H9 (cell line): Measurements from ENCODE around the gene CFAP61. TPM values are rescaled to one million over a fixed set of nuclear protein-coding genes. Genes with fewer than 3 reads are reported as not detected.

Experiments used
- DNase-seq: peaks from one replicate; pipeline ENCODE4 v3.0.0-alpha.2; 2017
- H2AFZ ChIP-seq: one replicate; pipeline ENCODE4 v1.6.1; 2013; ENCODE audit warnings: mild to moderate bottlenecking, low read length, control low read depth, moderate library complexity
- H2AK5ac ChIP-seq: 2 replicates; pipeline ENCODE4 v1.6.1; 2013; ENCODE audit warnings: low read length, control low read depth, mixed read lengths; ENCODE audit not compliant: insufficient read length
- H2BK120ac ChIP-seq: one replicate; pipeline ENCODE4 v1.6.1; 2013; ENCODE audit warnings: low read depth, mild to moderate bottlenecking, low read length, control low read depth, inconsistent platforms; ENCODE audit not compliant: poor library complexity, severe bottlenecking
- H2BK12ac ChIP-seq: 2 replicates; pipeline ENCODE4 v1.6.1; 2013; ENCODE audit warnings: low read length, control low read depth, mixed read lengths, low read depth; ENCODE audit not compliant: insufficient read length
- H2BK15ac ChIP-seq: 2 replicates; pipeline ENCODE4 v1.6.1; 2013; ENCODE audit warnings: low read depth, low read length, control low read depth
- H2BK20ac ChIP-seq: one replicate; pipeline ENCODE4 v1.6.1; 2013; ENCODE audit warnings: low read depth, mild to moderate bottlenecking, low read length, control low read depth, inconsistent platforms; ENCODE audit not compliant: poor library complexity, severe bottlenecking
- H2BK5ac ChIP-seq: 2 replicates; pipeline ENCODE4 v1.6.1; 2013; ENCODE audit warnings: low read length, control low read depth, mixed read lengths; ENCODE audit not compliant: insufficient read length
- H3K14ac ChIP-seq: 2 replicates; pipeline ENCODE4 v1.6.1; 2013; ENCODE audit warnings: low read length, control low read depth; ENCODE audit not compliant: insufficient read depth
- H3K18ac ChIP-seq: 2 replicates; pipeline ENCODE4 v1.6.1; 2013; ENCODE audit warnings: low read depth, mild to moderate bottlenecking, mixed read lengths, low read length, control low read depth; ENCODE audit not compliant: insufficient read length
- H3K23ac ChIP-seq: 2 replicates; pipeline ENCODE4 v1.6.1; 2013; ENCODE audit warnings: low read length, control low read depth, mixed read lengths, low read depth; ENCODE audit not compliant: insufficient read length
- H3K23me2 ChIP-seq: 2 replicates; pipeline ENCODE4 v1.6.1; 2013; ENCODE audit warnings: low read depth, mild to moderate bottlenecking, mixed read lengths, low read length, control low read depth; ENCODE audit not compliant: insufficient read length, poor library complexity, severe bottlenecking
- H3K27ac ChIP-seq: 2 replicates; pipeline ENCODE4 v1.5.1; 2013; ENCODE audit warnings: low read length, control low read depth, mixed read lengths, low read depth; ENCODE audit not compliant: insufficient read length
- H3K27me3 ChIP-seq: 2 replicates; pipeline ENCODE4 v1.6.1; 2013; ENCODE audit warnings: low read length, control low read depth, inconsistent platforms; ENCODE audit not compliant: insufficient read depth
- H3K4ac ChIP-seq: 2 replicates; pipeline ENCODE4 v1.6.1; 2013; ENCODE audit warnings: low read depth, mild to moderate bottlenecking, control low read depth, inconsistent platforms, low read length, moderate library complexity
- H3K4me1 ChIP-seq: 2 replicates; pipeline ENCODE4 v1.6.1; 2013; ENCODE audit warnings: low read length, control low read depth, inconsistent platforms; ENCODE audit not compliant: insufficient read depth
- H3K4me2 ChIP-seq: 2 replicates; pipeline ENCODE4 v1.6.1; 2013; ENCODE audit warnings: low read length, control low read depth, mixed read lengths; ENCODE audit not compliant: insufficient read length, insufficient read depth
- H3K56ac ChIP-seq: 2 replicates; pipeline ENCODE4 v1.6.1; 2013; ENCODE audit warnings: low read depth, mild to moderate bottlenecking, mixed read lengths, low read length, control low read depth; ENCODE audit not compliant: insufficient read length
- H3K79me1 ChIP-seq: 2 replicates; pipeline ENCODE4 v1.6.1; 2013; ENCODE audit warnings: low read depth, mild to moderate bottlenecking, moderate library complexity, low read length, control low read depth, inconsistent platforms; ENCODE audit not compliant: insufficient read depth, poor library complexity, severe bottlenecking
- H3K79me2 ChIP-seq: 2 replicates; pipeline ENCODE4 v1.6.1; 2013; ENCODE audit warnings: low read length, control low read depth, inconsistent platforms; ENCODE audit not compliant: insufficient read depth
- H3K9ac ChIP-seq: 2 replicates; pipeline ENCODE4 v1.6.1; 2013; ENCODE audit warnings: low read length, control low read depth, mixed read lengths; ENCODE audit not compliant: insufficient read length; ENCODE audit errors: extremely low read depth
- H3K9me3 ChIP-seq: one replicate; pipeline ENCODE4 v1.6.1; 2013; ENCODE audit warnings: low read depth, low read length, inconsistent platforms; ENCODE audit not compliant: control insufficient read depth
- H3T11ph ChIP-seq: one replicate; pipeline ENCODE4 v1.6.1; 2013; ENCODE audit warnings: mild to moderate bottlenecking, low read length, control low read depth, inconsistent platforms
- H4K20me1 ChIP-seq: one replicate; pipeline ENCODE4 v1.6.1; 2013; ENCODE audit not compliant: control insufficient read depth, insufficient read length, insufficient read depth
- H4K5ac ChIP-seq: 2 replicates; pipeline ENCODE4 v1.6.1; 2013; ENCODE audit warnings: low read depth, mild to moderate bottlenecking, mixed read lengths, low read length, control low read depth; ENCODE audit not compliant: insufficient read length
- H4K8ac ChIP-seq: replicated peaks from 2 replicates; pipeline ENCODE4 v1.6.1; 2013; ENCODE audit warnings: low read length, control low read depth, mixed read lengths, low read depth; ENCODE audit not compliant: insufficient read length
- H4K91ac ChIP-seq: 2 replicates; pipeline ENCODE4 v1.6.1; 2013; ENCODE audit warnings: low read depth, mild to moderate bottlenecking, moderate library complexity, mixed read lengths, low read length, control low read depth; ENCODE audit not compliant: insufficient read length
- H3K27ac Mint-ChIP-seq, 3 experiments: 2 replicates in 2 of 3; 3 replicates in 1 of 3; pipeline ENCODE4 v1.8.0; 2020 to 2021; ENCODE audit warnings: mixed read lengths in 3 of 3, mild to moderate bottlenecking in 1 of 3, moderate library complexity in 1 of 3
- H3K27me3 Mint-ChIP-seq: 2 replicates; pipeline ENCODE4 v1.8.0; 2021; ENCODE audit warnings: low read depth, mild to moderate bottlenecking, moderate library complexity, mixed read lengths
- H3K36me3 Mint-ChIP-seq, 3 experiments: 2 replicates in 2 of 3; 3 replicates in 1 of 3; pipeline ENCODE4 v1.8.0; 2020 to 2021; ENCODE audit warnings: low read depth in 3 of 3, mixed read lengths in 3 of 3; ENCODE audit not compliant: insufficient read depth in 1 of 3
- H3K4me1 Mint-ChIP-seq, 2 experiments: 2 replicates each; pipeline ENCODE4 v1.8.0; 2020; ENCODE audit warnings: mixed read lengths in 2 of 2
- H3K4me3 Mint-ChIP-seq, 2 experiments: 2 replicates in 1 of 2; 3 replicates in 1 of 2; pipeline ENCODE4 v1.8.0; 2020 to 2021; ENCODE audit warnings: mild to moderate bottlenecking in 2 of 2, mixed read lengths in 2 of 2, moderate library complexity in 1 of 2
- H3K9me3 Mint-ChIP-seq, 2 experiments: 2 replicates in 1 of 2; 3 replicates in 1 of 2; pipeline ENCODE4 v1.8.0; 2020; ENCODE audit warnings: mild to moderate bottlenecking in 2 of 2, mixed read lengths in 2 of 2, moderate library complexity in 1 of 2
- WGBS: extraction: QIAGEN DNeasy Blood & Tissue Kit; methylation state at CpG from one replicate; pipeline ENCODE4 v1.1.7; 2013; ENCODE audit warnings: missing lambda C conversion rate, low lambda C conversion rate, mixed read lengths; ENCODE audit not compliant: insufficient read length; ENCODE audit errors: extremely low coverage; 5-methylcytosine and 5-hydroxymethylcytosine counted together
- total RNA-seq: library from RNA; stranded (reverse); gene quantifications from 2 replicates; pipeline ENCODE4 v1.2.1, GENCODE V29; 2021
- TF ChIP-seq, protein P1 (sequence below): fragments of 200-600 bp; sonication (generic); conservative IDR thresholded peaks from 3 replicates; pipeline ENCODE4 v1.8.0; 2021; ENCODE audit warnings: antibody characterized with exemption, mild to moderate bottlenecking

CFAP61 gene
- total RNA-seq, 1 experiment from 2014 or later, result 0.44 TPM

DNA sequence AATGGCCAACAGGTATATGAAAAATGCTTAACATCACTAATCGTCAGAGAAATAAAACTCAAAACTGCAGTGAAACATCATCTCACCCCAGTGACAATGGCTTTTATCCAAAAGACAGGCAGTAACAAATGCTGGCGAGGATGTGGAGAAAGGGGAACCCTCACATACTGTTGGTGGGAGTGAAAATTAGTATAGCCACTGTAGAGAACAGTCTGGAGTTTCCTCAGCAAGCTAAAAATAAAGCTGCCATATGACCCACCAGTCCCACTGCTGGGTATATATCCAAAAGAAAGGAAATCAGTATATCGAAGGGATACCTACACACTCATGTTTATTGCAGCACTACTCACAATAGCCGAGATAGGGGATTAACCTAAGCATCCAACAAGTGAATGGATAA lies 292.1 kb downstream of the CFAP61 start:
- H3T11ph ChIP-seq, result no peak overlapping the region
- H3K9me3 Mint-ChIP-seq, result peaks cover 0 to 4% of the 10 kb centered on the region in 2 experiments; a peak in 1 of 5 replicates
- no peak overlapping the region for H4K8ac ChIP-seq

More for the DNA sequence above, 292.1 kb downstream of the CFAP61 start:
- Histone ChIP-seq H3K27ac (no peak overlapping the region), H3K4me2 (no peak overlapping the region), H2AFZ (no peak overlapping the region), H3K9ac (no peak overlapping the region), H3K18ac (no peak overlapping the region), H3K23me2 (no peaks in the 10 kb centered on the region), H2BK120ac (no peak overlapping the region), H2BK15ac (no peak overlapping the region), H2BK12ac (no peak overlapping the region), H3K27me3 (no peaks in the 10 kb centered on the region), H3K56ac (no peak overlapping the region), H4K91ac (no peak overlapping the region), H2BK20ac (no peak overlapping the region), H3K23ac (no peak overlapping the region), H2BK5ac (no peak overlapping the region), H3K4me1 (no peaks in the 10 kb centered on the region), H3K79me2 (no peaks in the 10 kb centered on the region), H3K79me1 (no peaks in the 10 kb centered on the region), H4K20me1 (no peaks in the 10 kb centered on the region), H2AK5ac (no peak overlapping the region), H3K9me3 (no peaks in the 10 kb centered on the region), H3K4ac (no peak overlapping the region), H3K14ac (no peak overlapping the region), H4K5ac (no peak overlapping the region)
- no peaks in the 10 kb centered on the region for H3K36me3 Mint-ChIP-seq
- DNase-seq, result no peak
- H3K27ac Mint-ChIP-seq, result no peak overlapping the region
- no CpG with 5 or more reads among the region's 4 CpGs for WGBS
- no peak overlapping the region for H3K4me3 Mint-ChIP-seq
- H3K4me1 Mint-ChIP-seq, result no peaks in the 10 kb centered on the region
- TF ChIP-seq, protein P1, sequence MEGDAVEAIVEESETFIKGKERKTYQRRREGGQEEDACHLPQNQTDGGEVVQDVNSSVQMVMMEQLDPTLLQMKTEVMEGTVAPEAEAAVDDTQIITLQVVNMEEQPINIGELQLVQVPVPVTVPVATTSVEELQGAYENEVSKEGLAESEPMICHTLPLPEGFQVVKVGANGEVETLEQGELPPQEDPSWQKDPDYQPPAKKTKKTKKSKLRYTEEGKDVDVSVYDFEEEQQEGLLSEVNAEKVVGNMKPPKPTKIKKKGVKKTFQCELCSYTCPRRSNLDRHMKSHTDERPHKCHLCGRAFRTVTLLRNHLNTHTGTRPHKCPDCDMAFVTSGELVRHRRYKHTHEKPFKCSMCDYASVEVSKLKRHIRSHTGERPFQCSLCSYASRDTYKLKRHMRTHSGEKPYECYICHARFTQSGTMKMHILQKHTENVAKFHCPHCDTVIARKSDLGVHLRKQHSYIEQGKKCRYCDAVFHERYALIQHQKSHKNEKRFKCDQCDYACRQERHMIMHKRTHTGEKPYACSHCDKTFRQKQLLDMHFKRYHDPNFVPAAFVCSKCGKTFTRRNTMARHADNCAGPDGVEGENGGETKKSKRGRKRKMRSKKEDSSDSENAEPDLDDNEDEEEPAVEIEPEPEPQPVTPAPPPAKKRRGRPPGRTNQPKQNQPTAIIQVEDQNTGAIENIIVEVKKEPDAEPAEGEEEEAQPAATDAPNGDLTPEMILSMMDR, result no peak
- H3K27me3 Mint-ChIP-seq, result peaks cover 2% of the 10 kb centered on the region
